GM21360 (cell line): Measurements from ENCODE around the gene THSD1.
A peak's percentile ranks its signal among the peaks of the same experiment; 100 is the strongest.

ENCODE experiments used
- ATAC-seq: cut with Tn5 transposase; IDR thresholded peaks from one replicate; pipeline ENCODE4 v1.9.1; 2021; ENCODE audit warnings: mild to moderate bottlenecking, moderate library complexity; ENCODE audit not compliant: unreplicated experiment

The THSD1 gene

GRCh38 chr13:52405767-52406494 is at the start of gene THSD1:
Gene THSD1, minus strand, starts transcription at chr13:52406172. Its CDS starts 3,572 bp downstream, at chr13:52402600.
- ATAC-seq = no peak

DNA sequence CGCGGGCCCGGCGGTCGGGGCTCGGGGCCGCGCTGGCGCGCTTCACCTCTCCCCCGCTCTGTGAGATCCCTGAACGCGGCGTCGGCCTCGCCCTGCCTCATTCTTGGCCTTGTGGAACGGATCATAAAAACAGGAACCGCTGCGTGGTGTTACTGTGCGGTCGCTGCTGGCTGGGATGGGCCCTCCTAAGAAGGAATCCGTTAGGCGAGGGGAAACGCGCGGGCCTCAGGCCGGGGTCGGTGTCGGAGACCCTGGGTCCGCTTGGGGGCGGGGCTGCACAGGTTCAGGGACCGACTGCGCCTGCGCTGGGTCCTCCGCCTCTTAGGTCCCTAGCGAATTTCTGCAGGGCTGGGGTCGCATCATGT is 49.7 kb upstream of the THSD1 start:
- peak; percentile 31 for ATAC-seq

DNA sequence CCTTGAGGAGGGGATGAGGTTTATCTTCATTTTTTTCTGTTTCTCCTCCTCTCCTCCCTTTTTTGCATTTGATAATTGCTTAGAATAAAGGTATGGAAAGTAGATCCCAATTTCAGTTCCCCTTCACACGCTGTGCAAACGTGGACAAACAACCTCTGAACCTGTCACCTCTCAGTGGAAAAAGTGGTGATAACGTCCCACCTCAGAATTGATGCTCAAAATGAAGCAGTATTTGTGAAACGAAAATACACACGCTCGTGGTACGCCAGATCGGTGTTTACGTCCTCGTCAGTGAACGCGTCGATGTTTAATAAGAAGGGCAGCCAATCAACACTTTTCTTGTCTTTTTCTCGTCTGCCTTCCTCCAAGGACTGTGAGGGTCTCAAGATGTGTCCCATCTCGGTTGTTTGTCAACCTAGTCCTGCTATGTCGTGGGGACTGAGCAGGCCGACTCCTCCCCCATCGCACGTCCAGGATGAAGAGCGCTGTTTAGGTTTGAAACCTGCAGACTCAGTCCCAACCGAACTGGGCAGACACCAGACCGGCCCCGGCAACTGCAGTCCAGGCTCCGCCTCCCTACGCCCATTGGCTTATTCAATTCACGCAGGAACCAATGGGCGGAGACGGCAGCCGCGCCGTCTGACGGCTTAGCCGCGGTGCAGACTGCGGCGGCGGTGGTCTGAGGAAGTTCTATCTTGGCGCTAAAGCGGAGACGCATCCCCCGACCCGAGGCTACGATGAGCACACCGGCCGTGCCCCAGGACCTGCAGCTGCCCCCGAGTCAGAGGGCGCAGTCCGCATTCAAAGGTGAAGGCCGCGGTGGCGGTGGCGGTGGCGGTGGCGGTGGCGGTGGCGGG is 49.1 kb upstream of the THSD1 start, which contains the start of gene CKAP2:
CKAP2 (plus strand) TSS at position 659 of the 857 bp plus-strand sequence; CDS start at position 738, 79 bp downstream.
- ATAC-seq = peak; percentile 71

- ATAC-seq = peak; percentile 29
These were observed 48.5 kb upstream of the THSD1 start for GRCh38 chr13:52454459-52454819.

DNA sequence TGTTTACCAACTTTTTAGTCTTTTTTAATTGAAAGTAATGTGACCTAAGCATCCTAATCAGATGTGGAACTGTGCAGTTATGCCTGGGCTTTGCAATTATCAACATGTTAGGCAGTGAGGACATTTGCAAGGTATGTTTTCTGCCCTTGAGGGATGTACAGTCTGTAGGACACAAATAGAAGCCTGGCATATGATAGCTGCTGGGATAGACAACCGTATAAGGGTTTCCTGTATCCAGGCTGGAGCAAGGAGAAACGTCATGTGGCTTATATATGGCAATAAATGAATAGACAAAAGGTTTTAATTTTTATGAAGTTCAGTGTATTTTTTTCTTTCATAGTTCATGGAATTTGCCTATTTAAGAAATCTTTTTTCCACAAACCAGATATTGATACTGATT is 46.5 kb upstream of the THSD1 start:
- ATAC-seq = no peak

DNA sequence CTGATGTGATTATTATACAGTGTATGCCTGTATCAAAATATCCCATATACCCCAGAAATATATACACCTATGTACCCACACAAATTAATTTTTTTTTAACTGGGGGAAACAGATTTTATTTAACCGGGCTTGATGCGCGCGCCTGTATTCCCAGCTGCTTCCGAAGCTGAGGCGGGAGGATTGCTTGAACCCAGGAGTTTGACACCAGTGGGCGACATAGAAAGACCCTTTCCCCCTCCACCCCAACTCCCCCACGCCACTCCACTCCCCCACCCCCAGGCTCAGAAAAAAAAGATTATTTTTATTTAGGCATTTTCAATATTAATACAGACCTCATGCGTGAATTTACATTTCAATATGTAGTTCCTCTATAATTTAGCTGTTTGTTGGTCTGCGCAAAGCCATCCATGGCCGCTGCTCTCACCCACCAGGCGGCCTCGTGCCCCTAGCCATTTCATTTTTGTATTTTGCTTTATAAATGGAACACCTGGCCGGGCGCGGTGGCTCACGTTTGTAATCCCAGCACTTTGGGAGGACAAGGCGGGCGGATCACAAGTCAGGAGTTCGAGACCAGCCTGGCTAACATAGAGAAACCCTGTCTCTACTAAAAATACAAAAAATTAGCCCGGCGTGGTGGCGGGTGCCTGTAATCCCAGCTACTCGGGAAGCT is 45.3 kb upstream of the THSD1 start:
- ATAC-seq = no peak

DNA sequence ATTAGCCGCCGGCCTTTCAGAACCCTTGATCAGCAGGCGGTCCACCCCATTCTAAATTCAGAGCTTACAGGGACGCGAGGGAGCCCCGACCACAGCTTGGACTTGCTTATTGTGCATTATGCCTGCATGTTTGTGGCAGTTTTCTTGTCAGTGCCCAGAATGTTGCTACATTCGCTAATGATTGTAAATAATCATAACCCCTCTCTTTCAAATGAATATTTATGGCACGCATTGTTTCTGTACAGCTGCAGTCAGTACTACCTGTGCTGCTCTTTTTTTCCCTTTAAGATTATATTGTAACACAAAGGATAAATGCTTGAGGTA is 44.8 kb upstream of the THSD1 start:
- no peak for ATAC-seq

- peak; percentile 65 for ATAC-seq
These were observed 44.2 kb upstream of the THSD1 start, which contains the start of gene VPS36 for GRCh38 chr13:52450012-52450792. Gene VPS36, minus strand, starts transcription at chr13:52450634. Its CDS starts 40 bp downstream, at chr13:52450594.

- ATAC-seq = no peak
These were observed 43.5 kb upstream of the THSD1 start for GRCh38 chr13:52449331-52450011.

GRCh38 chr13:52447815-52448552 is 42.0 kb upstream of the THSD1 start:
- ATAC-seq = no peak

GRCh38 chr13:52447354-52447753 is 41.4 kb upstream of the THSD1 start:
- no peak for ATAC-seq

DNA sequence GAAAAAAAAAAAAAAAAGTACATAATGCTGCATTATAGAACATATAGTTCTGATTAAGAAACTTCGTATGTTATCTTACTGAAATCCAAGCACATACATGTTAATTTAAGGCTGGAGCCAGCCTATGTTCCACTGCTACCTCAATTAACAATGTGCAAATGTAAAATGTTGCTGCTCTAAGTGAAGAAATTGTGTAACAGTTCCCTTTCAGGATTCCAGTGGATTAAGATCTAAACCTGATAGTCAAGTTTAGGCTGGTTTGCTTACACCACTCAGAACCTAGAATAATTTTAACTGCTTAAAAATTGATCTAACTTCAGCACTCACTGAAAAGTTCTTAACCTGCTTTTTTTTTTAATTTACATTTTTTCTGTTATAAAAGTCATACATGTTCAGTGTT is 40.3 kb upstream of the THSD1 start:
- no peak for ATAC-seq

DNA sequence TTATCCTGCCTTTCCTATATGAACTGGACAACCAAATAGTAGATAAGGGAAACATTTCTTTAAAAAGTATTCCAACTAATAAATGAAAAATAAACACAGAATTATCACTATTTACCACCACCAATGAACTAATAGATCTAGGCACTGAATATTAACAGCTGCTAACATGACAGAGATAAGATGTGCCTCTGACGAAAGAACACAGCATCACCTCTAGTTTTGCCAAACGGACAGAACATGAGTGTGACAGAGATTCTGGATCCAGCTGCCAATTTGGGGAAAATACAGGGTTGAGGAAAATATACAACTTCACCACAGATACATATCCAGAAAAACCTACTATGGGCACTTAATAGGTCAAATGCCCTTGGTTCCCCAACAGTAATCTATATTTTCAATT is 26.5 kb upstream of the THSD1 start:
- ATAC-seq = no peak

GRCh38 chr13:52428295-52428694 is 22.3 kb upstream of the THSD1 start:
- no peak for ATAC-seq

DNA sequence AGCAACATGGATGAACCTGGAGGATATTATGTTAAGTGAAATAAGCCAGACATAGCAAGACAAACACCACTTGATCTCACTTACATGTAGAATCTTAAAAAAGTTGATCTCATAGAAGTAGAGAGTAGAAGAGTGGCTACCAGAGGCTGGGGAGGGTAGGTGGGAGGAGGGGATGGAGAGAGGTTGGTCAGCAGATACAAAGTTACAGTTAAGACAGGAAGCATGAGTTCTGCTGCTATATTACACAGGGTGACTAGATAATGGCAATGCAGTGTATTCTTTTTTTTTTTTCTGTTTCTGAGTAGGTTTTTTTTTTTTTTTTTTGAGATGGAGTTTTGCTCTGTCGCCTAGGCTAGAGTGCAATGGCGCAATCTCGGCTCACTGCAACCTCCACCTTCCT is 15.2 kb upstream of the THSD1 start:
- no peak for ATAC-seq

- no peak for ATAC-seq
These were observed 13.1 kb upstream of the THSD1 start for GRCh38 chr13:52419080-52419479.

GRCh38 chr13:52414963-52415362 is 9.0 kb upstream of the THSD1 start:
- ATAC-seq = no peak

- ATAC-seq = no peak
These were observed 8.1 kb upstream of the THSD1 start for GRCh38 chr13:52414051-52414450.

DNA sequence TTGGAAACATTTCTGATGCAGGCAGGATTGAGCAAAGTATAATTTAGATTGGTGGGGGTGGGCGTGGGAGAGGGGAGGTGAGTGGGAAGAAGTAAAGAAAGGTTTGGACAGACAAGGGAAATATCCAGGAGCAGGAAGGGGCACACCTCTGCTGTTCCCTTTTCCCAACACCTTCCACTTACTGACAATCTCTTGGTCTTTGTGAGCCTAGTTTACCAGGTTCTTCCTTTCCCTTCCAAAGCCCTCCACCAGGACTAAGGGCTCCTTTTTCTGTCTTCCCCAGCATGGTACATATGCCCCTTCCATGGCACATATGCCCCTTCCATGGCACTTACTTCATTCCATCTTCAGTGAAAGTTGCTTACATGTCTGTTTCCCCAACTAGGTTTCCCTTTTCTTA is 6.2 kb upstream of the THSD1 start:
- ATAC-seq = no peak

- no peak for ATAC-seq
These were observed 5.7 kb upstream of the THSD1 start for GRCh38 chr13:52411629-52412028.
